Mammary epithelial cell (primary cell): ENCODE measurements around the gene CNPY3.

ENCODE experiments used
- CTCF ChIP-seq, 2 donors: IDR thresholded peaks in 1 of 2; conservative IDR thresholded peaks in 1 of 2; 2 replicates each; pipeline ENCODE4 v1.5.1; 2011 to 2012; ENCODE audit warnings: inconsistent platforms in 2 of 2, low read length in 2 of 2, mild to moderate bottlenecking in 2 of 2, control low read depth in 1 of 2, low read depth in 1 of 2; ENCODE audit not compliant: insufficient read depth in 1 of 2; ENCODE audit errors: extremely low read depth in 1 of 2
- EZH2 ChIP-seq: IDR thresholded peaks from 2 replicates; pipeline ENCODE4 v1.6.1; 2012; ENCODE audit warnings: low read length, inconsistent platforms, borderline replicate concordance

DNA sequence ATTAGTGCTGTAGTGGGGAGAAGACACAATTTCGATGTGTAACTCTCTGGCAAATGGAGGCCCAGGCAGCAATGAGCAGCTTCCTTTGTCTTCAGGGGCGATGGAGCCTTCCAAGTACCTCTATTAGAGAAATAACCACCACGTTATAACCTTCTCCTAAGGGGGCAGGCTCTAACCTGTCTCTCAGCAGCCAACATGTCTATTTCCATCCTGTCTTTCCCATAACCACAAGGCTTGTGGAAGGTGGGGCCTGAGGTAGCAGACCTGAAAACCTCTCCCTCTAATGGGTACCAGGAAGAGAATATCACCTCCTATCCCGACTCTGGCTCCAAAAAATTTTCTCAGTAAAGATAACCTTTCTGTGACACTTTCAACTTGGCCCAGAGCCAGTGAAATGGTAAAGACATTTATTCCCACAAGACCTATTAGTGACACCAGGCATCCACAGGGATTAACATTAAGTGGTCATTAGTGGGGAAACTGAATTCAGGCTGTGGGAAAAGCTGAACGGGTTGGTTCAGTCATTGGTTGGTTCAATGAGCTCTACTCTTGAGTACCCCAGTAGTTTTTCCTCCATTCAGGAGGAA is 45.7 kb downstream of the CNPY3 start:
- TF ChIP-seq CTCF (conservative IDR thresholded peaks at IDR 0.05 in 1 of 2, IDR thresholded peaks at IDR 0.05 in 1 of 2; ENCODE audit: extremely low read depth in 1 of 2, insufficient read depth in 1 of 2, low read depth in 1 of 2, low read length in 2 of 2) (no peak), EZH2 (no peak)
